IPS-11a (cell line): ENCODE results near the gene MAN2A1.

Experiments
- H3K4me3 ChIP-seq: one replicate; pipeline ENCODE4 v1.5.1; 2013; ENCODE audit warnings: low read depth, low read length, control low read depth

Gene MAN2A1

GRCh38 chr5:109678447-109678846 is 11.3 kb upstream of the MAN2A1 start:
- no peak overlapping the region for H3K4me3 ChIP-seq

GRCh38 chr5:109681763-109682162 is 8.0 kb upstream of the MAN2A1 start:
- H3K4me3 ChIP-seq: no peak overlapping the region

GRCh38 chr5:109682383-109682782 is 7.3 kb upstream of the MAN2A1 start:
- no peak overlapping the region for H3K4me3 ChIP-seq

- no peak overlapping the region for H3K4me3 ChIP-seq
These were observed 3.8 kb upstream of the MAN2A1 start for GRCh38 chr5:109685916-109686315.

- H3K4me3 ChIP-seq: peak overlapping the region; percentile 39
These were observed 1.1 kb upstream of the MAN2A1 start for GRCh38 chr5:109688630-109688969.

- peak overlapping the region; percentile 85 for H3K4me3 ChIP-seq
These were observed 572 bp upstream of the MAN2A1 start for GRCh38 chr5:109688970-109689739.

- peak overlapping the region; percentile 85 for H3K4me3 ChIP-seq
These were observed 681 bp downstream of the MAN2A1 start for GRCh38 chr5:109690242-109690974.

GRCh38 chr5:109690975-109691574 is 1.3 kb downstream of the MAN2A1 start:
- peak overlapping the region; percentile 85 for H3K4me3 ChIP-seq

GRCh38 chr5:109691996-109692395 is 2.3 kb downstream of the MAN2A1 start:
- peak overlapping the region; percentile 85 for H3K4me3 ChIP-seq

GRCh38 chr5:109692852-109693251 is 3.1 kb downstream of the MAN2A1 start:
- no peak overlapping the region for H3K4me3 ChIP-seq

- no peak overlapping the region for H3K4me3 ChIP-seq
These were observed 4.0 kb downstream of the MAN2A1 start for GRCh38 chr5:109693535-109694400.

GRCh38 chr5:109694451-109694891 is 4.7 kb downstream of the MAN2A1 start:
- no peak overlapping the region for H3K4me3 ChIP-seq

GRCh38 chr5:109695005-109695926 is 5.5 kb downstream of the MAN2A1 start:
- no peak overlapping the region for H3K4me3 ChIP-seq

GRCh38 chr5:109697339-109697738 is 7.6 kb downstream of the MAN2A1 start:
- H3K4me3 ChIP-seq: no peak overlapping the region

- no peak overlapping the region for H3K4me3 ChIP-seq
These were observed 10.9 kb downstream of the MAN2A1 start for GRCh38 chr5:109700516-109701153.

- H3K4me3 ChIP-seq: no peak overlapping the region
These were observed 11.5 kb downstream of the MAN2A1 start for GRCh38 chr5:109701252-109701651.

- H3K4me3 ChIP-seq: no peak overlapping the region
These were observed 12.1 kb downstream of the MAN2A1 start for GRCh38 chr5:109701792-109702191.

- H3K4me3 ChIP-seq: no peak overlapping the region
These were observed 13.4 kb downstream of the MAN2A1 start for GRCh38 chr5:109703166-109703565.

- H3K4me3 ChIP-seq: no peak overlapping the region
These were observed 14.1 kb downstream of the MAN2A1 start for GRCh38 chr5:109703829-109704228.
